Hematopoietic multipotent progenitor cell treated with erythropoietin and hydrocortisone succinate and interleukin-3 and kit ligand, for 15 days (in vitro differentiated cells): ENCODE data around the gene TCERG1L.
"Not testable (repeated sequence)": the region's sequence is repeated elsewhere in the genome, so short reads cannot be mapped to it uniquely, and the experiment has no call there.

Experiments
- DNase-seq: peaks from one replicate; pipeline ENCODE4 v3.0.0-alpha.2; 2015; ENCODE audit warnings: low spot score

Gene TCERG1L

DNA sequence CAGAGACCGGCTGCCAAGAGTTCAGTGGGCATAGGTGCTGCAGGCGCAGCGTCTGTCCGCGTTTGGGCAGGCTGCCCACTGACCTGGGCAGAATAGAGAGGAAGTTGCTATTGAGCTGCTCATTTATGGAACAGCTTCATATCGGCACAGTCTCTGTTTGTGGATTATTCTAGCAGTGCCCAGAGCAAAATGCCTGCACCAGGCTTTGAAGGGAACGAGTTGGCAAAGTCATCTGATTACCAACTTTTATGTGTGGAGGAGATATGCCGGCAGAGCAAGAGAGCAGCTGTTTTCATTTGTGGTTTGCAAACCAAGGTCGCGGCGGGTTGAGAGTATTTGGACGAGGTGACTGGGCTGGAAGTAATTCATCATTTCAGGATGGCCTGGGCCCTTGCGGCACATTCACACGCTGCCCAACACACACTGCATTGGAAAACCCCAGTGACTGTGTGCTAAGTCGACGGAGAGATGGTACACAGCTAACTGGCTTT, 228.5 kb downstream of the TCERG1L start:
- DNase-seq, result no peak

DNA sequence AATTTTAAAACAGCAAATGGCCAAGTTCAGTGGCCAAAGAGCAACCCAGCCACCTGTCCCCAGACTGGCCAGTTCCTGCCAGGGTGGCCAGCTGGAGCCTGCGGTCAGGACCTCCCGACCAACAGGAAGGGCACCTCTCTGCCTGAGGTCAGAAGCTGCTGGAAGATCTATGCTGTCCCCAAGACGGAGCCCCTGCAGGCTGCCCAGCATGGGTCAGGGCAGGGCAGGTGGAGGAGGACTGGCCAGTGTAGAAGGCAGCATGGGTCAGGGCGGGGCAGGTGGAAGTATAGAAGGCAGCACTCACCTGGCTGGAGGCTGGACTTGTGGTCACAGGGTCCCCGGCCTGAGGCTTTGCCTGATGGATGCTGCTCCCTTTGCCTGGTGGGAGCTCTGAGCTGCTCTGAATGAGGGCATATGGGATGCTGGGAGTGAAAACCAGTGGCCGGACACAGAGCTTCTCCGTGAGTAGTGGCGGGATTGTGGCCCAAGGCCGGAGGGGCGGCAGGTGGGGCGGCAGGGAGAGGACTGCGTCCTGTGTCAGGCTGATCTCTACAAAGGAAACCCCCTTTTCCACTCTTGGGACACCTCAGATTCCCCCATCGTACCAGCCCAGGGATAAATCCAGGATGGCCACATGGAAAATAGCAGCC, 229.2 kb downstream of the TCERG1L start:
- DNase-seq, result no peak

- DNase-seq, result no peak
These were observed 229.7 kb downstream of the TCERG1L start for GRCh38 chr10:131081786-131082185.

- DNase-seq, result no peak
These were observed 230.1 kb downstream of the TCERG1L start for GRCh38 chr10:131081376-131081775.

DNA sequence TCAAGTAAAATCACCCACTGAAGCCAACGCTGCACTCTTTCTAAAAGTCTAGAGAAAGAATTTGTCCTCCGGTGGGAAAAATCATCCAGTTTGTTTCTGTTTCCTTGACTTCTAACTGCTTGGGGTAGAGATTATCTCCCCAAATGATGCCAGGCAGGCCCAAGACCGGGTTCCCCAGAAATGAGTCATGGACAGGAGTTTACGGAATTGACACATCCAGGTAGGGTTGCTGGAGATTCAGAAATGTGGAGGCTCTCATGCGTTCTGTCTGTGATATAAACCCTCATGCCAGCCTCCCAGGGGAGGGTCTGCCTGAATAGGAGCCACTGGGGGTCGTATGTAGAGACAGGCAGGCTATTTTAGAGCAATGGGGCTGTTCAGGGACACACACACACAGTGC, 230.9 kb downstream of the TCERG1L start:
- DNase-seq, result no peak

DNA sequence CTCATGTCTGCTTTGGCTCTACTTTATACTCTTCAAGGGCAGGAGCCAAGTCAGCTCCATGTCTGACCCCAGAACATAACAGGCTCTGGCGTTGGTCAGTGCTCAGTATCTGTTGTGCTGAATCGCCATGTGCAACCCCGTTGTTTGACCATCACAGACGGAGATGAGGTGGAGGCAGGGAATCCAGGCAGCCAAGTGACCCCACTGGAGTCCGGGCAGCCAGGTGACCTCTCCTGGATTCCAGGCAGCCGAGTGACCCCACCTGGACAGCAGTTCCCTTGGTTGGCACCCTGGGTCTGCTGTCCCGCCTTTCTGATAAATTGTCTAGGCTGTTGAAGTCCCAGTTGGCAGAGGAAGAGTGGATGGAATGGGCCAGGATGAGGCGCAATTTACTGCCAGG, 232.2 kb downstream of the TCERG1L start:
- DNase-seq, result no peak

DNA sequence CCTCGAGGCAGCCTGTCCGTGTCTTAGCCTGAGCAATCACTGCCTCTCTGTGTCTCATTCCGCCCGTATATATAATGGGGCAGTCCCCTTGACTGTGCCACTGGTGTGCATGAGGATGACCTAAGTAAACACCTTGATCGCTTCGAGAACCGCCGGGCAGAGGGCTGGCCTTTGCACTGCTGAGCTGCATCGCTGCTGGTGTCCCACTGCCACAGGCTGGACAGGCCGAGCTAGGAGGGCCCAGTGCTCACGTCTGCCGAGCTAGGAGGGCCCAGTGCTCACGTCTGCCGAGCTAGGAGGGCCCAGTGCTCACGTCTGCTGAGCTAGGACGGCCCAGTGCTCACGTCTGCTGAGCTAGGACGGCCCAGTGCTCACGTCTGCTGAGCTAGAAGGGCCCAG, 232.6 kb downstream of the TCERG1L start:
- DNase-seq, result not testable (repeated sequence)

- DNase-seq, result no peak
These were observed 233.2 kb downstream of the TCERG1L start for GRCh38 chr10:131078131-131078881.

DNA sequence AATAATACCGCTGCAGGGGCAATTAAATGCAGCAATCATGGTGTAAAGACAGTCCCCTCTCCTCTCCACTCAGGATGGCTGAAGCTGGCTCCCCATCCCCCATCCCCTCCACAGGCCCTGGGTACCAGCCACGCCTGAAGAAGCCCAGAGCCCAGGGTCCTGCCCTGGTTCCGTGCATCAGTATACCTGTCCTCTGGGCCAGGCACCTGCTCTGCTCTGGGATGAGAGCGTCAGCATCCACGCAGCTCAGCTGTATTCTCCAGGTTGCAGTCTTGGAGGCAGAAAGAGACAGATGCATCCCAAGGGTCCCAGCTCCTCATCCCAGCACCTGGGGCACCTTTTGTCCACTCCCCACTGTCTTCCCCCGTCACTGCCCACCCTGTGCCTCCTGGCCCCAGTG, 233.8 kb downstream of the TCERG1L start:
- DNase-seq, result no peak

DNA sequence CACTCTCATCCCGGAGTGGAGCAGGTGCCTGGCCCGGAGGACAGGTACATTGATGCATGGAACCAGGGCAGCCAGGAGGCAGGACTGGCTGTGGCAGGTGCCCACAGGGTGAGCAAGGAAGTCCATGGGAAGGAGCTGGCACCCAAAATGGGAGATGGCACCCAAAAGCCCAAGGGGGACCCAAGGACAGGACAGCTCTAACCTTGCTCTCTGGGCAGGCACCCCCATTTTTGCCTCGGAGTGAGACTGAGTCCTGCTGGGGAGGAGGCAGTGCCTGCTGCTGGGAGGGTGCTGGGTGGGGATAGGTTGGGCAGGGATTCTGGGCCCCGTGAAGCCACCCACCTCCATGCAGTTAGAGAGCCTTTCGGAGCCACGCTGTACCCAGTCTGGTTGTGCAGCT, 234.5 kb downstream of the TCERG1L start:
- no peak for DNase-seq

GRCh38 chr10:131076356-131076755, 235.2 kb downstream of the TCERG1L start:
- no peak for DNase-seq

GRCh38 chr10:131075218-131075770, 236.2 kb downstream of the TCERG1L start:
- DNase-seq, result no peak

DNA sequence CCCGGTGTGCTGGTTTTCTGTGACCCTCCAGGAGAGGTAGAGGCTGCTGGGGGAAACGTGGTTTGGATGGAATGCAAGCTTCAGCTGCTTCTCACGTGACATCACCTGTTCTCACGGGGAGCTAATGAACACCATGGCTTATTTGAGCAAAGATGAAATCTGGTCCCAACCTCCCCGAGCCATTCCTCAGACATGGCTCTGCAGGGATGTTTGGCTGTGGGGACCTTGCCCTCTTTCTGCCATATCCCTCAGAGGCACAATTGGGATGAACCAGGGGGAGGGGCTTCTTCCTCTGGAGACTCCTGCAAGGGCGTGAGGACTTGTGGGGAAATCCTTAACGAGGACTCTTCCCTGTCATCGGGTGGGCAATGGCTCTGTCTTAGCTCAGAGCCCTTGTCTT, 236.8 kb downstream of the TCERG1L start:
- no peak for DNase-seq

- no peak for DNase-seq
These were observed 238.0 kb downstream of the TCERG1L start for GRCh38 chr10:131073469-131074035.

GRCh38 chr10:131072651-131073468, 238.7 kb downstream of the TCERG1L start:
- DNase-seq, result no peak

DNA sequence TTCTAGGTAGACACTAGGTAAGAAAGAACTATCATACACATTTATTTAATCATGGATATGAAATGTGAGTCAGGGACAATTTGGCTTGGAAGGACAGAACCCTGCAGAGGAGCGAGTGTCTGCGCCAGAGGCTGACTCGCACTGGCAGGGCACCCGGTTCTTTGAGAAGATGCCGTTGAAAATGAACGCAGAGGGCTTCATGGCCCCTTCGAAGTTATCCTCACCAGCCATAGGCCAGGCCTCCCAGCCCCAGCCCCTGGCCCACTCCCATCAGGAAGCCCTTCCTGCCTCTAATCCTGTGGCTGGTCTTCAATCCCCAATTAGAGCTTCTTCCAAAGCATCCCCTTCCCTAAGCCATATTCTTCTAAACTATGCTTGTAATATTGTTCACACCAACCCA, 239.8 kb downstream of the TCERG1L start:
- DNase-seq, result no peak

DNA sequence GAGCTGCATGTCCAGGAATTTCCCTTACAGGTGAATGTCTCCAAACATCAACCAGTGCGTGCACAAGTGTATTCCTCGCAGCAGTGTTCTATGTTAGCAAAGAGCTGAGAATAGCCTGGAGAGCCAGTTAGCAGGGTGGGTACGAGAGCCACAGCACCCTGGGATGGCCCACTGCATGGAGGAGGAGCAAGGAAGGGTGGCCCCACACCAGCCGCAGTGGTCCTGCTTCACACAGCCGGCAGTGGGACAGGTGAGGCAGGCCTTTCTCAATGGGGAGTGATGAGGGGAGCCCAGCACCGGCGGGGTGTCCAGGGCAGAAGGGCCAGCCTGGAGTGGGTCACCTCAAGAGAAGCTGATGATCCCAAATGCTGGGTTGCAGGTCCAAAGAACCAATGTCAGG, 240.7 kb downstream of the TCERG1L start:
- no peak for DNase-seq

- no peak for DNase-seq
These were observed 242.8 kb downstream of the TCERG1L start for GRCh38 chr10:131068760-131069159.

DNA sequence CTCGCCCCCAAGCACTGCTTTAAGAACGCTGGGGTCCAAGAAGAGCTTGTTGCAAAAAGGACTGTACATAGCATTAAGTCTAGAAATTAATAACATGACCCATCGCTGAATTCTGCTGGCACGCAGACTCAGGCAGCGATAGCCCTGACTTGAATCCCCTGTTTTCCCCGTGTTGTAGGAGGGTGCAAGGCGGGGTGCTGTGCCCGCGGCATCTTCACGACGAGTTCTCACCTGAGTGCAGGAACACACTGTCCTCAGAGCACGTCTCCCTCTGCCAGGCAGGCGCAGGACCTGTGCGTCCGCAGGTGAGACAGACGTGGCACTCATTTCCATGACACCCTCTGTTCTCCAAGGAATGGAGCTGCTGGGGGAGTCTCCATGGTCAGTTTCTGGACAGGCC, 243.2 kb downstream of the TCERG1L start:
- no peak for DNase-seq

DNA sequence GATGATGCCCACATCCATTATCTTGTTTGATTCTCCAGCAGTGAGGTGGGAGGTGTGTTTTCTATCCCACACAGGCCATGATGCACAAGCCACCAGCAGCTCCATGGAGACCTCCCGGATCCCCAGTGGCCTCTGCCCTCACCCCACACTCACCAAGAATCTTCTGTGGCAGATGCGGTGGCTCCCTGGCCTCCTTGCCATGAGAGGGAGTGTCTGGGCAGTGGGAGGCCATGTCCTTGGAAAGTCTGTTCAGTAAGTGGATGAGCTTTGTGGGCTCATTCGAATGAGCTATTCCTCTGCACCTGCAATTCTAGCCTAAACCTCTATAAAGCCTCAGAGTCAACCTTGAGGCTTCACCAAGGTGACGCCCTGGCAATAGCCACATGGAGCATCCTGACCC, 243.8 kb downstream of the TCERG1L start:
- no peak for DNase-seq

- DNase-seq, result no peak
These were observed 245.7 kb downstream of the TCERG1L start for GRCh38 chr10:131065673-131066305.

DNA sequence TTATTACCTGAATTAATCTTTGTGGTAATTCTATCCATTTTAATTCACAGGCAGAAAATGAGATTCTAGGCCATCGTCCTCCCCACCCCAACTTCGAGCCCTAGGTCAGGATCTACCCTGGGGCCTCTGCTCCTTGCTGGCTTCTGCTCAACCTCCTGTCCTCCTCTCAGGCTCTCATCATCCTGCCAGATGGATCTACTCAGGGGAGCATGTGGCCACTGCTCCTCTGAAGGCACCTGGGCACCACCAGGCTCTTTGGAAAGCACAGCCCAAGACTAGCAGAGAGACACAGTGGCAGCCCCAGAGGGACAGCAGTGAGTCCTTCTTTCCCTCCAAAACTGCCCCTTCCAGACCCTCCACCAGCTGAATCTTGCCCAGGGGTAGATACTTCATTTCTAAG, 248.2 kb downstream of the TCERG1L start:
- DNase-seq, result no peak
